HG03135 (cell line): ENCODE results near the gene KRT35.

Source experiments
- ATAC-seq: cut with Tn5 transposase; IDR thresholded peaks from one replicate; pipeline ENCODE4 v1.9.1; 2021; ENCODE audit warnings: mild to moderate bottlenecking, moderate library complexity; ENCODE audit not compliant: unreplicated experiment

The KRT35 gene

DNA sequence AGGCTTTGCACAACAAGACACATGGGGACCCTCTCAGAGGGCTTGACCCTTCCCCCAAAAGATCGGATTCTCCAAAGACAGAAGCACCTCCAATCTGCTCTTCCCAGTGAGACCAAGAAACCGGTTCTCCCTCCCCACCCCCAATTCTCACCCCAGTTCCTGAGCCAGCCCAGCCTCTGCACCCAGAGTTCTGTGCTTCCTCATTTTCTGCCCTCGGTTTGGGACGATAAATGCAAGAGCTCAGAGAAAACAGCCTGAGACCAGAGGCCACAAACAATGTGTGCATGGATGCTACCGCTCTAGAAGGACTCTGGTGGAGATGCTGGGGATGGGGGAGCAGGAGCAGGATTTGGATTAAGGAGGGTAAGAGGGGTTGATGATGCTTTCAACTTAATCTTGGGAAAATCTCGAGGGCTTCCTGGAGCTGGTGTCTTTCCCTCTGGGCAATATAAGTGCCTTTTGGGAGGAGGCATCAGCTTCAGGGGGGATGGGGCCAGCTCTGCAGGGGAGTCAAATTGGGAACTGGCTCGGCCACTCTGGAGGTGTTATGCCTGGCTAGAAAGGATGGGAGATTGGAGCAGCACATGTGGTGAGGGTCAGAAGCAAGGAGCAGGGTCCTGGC lies 31.7 kb upstream of the KRT35 start:
- no peak for ATAC-seq

DNA sequence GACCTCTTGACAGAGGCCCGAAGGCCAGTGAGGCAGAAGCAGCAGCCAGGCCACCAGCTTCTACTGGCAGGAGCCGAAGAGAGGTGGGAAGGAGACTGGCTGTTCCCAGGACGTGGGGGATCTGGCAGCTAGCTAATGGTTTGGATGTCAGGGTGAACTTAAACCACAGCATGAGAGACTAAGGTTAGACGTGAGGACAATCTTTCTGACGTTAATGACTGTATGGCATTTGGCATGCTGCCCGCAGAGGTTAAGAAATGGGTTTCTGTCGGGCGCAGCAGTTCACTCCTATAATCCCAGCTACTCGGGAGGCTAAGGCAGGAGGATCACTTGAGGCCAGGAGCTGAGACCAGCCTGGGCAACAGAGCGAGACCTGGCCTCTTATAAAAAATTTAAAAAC lies 30.8 kb upstream of the KRT35 start:
- ATAC-seq = no peak

DNA sequence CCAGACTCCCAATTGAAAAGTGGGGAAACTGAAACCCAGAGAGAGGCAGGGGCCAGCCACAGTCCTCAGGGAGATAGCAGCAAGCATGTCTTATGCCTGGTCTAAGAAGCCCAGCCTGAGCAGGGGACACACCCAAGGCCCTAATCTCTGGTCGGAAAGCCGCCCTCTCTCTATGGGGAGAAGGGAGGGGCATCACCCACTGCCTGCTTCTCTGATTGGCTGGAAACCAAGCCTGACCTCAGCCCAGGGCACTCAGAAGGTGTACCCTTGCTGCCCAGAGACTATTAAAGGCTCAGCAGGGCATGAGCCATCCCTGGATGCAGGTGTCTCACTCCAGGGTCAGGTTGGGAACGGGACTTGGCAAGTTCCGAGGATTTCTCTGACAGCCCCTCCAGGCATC lies 30.2 kb upstream of the KRT35 start:
- no peak for ATAC-seq

DNA sequence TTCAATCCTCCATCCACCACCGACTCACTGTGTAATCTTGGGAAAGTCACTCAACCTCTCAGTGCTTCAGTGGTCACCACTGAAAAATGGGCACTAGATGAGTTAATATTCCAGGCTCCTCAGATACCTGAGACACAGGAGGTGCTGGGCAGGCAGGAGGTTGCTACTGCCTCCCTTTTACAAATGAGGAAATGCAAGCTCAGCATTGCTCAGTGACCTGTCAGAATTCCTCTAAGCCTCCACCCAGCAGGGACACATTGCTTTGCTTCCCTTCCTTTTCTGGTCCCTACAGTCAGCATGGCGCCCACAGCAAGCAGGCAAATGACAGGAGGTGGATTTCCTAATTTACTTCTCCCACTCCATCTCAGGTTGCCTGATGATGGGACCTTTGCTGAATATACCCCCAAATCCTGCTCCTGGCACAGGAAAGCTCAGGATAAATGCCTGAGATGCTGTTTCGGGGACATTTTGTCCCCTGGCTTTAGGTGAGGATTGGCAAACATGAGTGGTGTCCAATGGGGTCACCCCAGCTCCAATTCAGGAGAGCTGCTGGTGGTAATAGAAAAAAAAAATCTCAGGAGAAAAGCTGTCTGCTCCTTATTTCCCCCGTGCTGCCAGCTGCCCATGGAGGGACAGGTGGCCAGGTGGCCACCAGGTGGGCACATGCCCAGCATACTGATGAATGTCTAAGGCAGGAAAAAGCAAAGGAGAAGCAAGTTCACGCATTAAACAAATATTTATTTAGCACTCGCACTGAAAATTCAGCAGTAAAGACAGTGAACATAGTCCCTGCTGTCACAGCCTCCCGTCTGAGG lies 29.5 kb upstream of the KRT35 start:
- no peak for ATAC-seq

DNA sequence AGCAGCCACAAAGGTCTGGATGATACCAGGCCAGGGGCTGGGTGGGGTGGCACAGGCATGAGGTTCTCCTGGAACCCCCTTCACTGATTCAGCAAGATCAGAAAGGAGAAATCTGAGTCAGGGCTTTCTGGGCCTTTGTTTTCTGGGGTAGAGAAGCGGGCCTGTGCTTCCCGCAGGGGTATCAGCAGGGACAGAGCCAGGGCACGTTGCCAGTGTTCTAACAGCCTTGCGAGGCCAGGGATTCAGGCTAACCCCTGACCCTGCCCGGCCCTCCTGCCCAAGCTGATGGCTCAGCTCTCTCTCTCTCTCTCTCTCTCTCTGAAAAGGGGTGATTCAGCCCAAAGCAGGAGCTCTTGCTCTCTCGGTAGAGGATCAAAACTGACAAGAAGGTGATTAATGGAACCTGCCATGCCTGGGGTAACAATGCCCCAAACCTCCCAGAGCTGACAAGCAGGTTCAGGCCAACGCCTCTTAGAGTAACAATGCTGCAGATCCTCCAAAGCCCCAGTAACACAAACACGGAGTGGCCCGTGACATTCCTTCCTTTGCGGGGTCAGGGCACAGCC lies 26.4 kb upstream of the KRT35 start:
- ATAC-seq = no peak

DNA sequence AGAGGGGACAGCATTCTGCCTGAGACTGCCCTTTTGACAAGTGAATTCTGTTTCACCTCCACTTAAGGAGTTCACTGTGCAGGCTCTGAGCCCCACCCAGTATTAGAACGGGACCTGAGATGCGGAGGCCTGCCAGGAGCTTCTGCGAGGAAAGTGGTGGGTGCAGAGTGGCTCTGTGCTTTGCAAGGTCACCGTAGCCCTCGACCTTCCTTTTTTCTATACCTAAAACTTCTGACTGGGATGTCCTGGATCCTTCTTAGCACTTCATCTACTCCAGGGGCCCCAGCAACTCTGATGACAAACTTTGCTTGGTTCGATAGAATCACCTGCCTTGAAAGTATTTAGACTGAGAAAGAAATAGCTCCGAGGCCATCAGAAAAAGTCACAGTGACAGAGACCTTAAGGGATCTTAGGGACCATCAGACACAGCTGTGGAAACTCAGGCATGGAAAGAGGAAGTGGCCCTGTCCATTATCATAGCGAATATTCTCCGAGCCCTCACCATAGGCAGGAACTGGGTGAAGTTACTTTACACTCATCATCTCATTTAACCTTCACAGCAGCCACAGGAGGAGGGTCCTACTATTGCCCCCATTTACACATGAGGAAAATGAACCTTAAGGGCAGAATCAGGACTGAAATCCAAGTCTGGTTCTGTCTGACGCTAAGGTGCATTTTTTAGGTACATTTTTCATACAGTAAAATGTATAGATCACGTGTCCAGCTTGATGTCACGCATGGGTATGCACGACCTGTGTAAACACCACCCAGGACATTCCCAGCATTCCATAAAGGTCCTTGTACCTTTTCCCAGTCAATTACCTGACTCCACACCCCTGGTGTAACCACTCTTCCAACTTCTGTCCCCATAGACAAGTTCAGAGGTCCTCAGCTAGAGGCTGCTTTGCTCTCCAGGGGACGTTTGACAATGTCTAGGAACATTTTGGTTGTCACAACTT lies 25.1 kb upstream of the KRT35 start:
- no peak for ATAC-seq

DNA sequence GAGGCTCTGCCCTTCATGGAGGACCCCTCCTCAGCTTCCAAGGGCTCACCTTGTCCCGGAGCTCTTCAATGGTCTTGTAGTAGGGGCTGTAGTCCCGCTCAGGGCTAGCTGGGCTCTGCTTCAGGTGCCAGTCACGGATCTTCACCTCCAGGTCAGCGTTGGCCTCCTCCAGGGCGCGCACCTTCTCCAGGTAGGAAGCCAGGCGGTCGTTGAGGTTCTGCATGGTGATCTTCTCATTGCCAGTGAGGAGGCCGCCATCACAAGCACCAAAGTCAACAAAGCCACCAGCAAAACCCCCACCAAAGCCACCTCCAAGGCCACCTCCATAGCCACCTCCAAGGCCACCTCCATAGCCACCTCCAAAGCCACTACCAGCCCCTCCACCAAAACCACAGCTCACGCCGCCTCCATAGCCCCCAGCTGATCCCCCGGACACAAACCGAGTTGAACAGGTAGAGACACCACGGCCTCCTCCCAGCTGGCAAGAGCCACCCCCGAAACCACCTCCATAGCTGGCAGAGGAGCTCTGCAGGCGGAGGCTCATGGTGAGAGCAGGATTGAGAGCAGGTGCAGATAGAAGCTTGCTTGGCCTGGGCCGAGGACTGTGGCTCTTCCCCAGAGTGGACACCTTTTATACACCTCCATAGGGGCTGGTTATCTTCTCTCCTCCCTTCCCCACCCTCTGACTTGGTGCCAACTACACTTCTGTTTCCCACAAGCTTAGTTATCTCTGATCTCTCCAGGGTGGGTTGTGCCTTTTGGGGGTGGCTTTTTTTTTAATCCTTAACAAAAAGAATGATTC lies 24.3 kb upstream of the KRT35 start, which contains the start of gene KRT13:
KRT13 (minus strand) TSS at position 606 of the 802 bp plus-strand sequence; CDS start at position 544, 62 bp downstream.
- no peak for ATAC-seq

DNA sequence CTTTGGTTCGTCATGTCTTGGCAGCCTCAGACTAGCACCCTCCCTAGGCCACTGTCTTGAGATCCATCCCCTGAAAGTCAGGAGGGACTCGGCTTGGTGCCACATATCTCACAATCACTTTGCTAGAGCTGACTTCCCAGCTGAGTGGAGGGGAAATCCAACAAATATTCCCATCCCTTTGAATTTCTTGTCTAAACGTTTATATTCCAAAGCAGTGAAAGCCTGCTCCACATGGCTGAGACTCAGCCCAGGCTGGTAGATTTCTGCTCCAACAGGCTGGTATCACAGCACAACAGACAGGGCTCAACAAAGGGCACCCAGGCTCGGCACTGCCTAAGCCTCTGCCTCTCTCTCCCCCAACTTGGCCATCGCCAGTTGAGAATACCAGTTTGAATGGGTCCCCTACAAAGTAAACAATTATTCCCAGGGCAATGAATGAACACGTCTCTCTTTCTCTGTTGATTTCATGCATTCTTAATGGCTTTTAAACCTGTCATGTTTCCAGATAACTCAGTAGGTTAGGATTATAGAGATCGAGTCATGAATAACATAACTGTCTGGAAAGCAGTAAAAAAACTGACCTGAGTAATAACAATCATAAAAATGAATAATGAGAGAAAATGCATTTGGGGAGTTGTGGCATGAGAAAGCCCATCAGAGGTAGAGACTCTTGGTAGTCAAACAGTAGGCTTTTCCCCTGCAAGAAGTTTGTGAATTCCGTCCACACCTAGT lies 23.5 kb upstream of the KRT35 start:
- no peak for ATAC-seq

DNA sequence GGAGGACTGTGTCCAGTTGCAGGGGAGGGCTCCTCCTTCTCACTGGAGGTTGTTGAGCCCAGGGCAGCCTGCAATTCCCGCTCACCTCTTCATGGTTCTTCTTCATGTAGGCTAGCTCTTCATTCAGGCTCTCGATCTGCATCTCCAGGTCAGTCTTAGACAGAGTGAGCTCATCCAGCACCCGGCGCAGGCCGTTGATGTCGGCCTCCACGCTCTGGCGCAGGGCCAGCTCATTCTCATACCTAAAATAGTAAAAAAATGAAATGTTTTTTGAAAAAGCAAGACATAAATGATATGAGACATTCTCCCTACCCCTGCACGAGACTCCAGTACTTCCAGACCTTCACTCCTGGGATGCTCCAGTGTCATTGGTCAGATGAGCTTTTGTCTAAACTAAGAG lies 22.3 kb upstream of the KRT35 start:
- no peak for ATAC-seq

DNA sequence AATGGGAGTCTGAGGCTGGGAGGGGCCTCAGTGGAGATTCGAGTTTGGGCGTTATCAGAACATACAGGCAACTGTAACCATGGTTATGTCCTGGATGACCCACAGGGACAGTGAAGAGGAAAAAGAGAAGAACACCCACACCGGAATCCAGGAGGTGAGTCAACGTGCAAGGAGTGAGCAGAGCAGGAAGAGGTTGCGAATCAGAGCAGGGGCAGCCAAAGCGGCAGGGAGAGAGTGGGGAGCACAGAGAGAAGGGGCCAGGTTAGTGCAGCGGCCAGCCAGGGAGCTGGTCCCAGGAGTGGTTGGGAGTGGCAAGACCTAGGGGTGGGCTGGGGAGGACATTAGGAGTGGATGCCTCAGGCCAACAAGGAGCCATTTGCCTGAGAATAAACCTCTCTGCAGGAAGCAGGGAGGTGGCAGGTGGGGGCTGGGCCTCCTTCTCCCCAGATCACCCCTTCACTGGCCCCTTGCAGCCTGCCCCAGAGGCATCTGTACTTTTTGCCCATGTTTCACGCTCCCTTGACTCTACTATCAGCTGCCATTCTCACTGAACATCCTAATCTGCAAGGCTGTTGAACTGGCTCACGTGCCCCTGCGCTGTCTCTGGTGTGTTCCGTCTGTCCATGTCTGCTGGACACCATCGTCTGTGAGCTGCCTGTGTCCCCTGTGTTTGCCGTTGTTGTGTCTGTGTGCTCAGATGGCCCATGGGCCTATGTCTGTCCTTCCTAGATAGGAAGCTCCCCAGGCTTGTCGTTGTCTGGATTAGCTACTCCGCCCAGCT lies 19.4 kb upstream of the KRT35 start:
- no peak for ATAC-seq

DNA sequence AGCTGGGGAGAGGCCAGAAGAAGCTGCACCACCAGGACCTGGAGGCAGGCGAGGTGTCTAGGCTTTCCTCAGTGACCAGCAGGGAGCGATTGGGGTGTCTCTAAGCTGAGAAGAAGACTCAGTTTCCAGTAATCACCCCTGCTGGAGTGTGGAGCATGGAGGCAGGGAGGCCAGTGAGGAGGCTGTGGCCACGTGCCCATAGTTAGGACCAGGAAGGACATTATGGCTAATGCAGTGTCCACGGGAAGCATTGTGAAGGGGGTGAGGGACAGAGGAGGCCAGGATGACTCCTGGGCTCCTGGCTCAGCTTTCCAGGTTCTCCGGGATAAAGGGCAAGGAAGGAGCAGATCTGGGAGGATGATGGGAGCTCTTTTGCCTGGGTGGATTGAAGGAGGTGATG lies 18.8 kb upstream of the KRT35 start:
- ATAC-seq = no peak

DNA sequence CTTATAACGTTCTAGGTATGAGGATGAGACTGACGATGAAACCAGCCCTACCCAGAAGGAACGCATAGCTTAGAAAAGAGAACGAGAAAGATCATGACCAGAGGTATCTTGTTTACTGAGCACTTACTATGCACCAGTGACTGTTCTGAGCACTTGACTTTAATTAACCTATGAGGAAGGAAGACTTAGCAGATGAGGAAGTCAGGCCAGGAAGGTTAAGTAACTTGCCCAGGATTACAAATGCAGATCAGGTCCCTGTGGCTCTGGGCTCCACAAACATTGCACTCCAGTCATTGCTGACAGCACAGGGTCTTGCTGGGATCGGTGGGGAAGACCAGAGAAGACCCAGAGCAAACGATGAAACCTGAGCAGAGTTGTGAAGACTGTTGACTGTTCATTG lies 17.3 kb upstream of the KRT35 start:
- no peak for ATAC-seq

DNA sequence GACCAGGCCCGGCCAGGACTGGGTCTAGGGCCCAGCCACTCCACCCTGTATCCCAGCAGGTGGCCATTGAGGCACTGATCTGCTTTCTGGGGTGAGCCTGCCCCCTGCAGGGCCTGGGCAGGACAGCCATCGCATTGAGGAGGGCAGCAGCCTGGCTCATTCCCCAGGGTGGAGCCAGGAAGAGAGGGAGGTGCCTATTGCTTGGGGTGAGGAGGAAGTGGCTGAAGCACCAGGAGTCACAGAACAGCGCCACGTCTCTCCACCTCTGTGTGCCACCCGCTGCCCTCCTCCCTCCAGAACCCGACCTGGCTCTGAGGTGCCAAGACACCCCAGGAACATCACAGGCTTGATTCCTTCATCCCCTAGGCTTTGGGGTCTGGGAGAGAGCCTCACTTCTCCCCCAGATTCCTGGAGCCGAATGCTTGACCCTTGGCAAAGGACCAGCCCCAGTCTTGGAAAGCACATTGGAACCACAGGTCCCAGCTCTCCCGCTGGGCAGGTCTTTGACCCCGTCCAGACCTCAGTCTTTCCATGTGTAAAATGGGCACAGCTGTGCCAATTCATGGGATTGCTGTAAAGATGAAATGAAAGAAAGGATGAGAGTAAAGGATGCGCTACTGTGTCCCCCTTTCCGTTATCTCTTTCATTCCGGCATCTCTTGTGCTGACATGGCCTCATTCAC lies 16.0 kb upstream of the KRT35 start:
- ATAC-seq = no peak

DNA sequence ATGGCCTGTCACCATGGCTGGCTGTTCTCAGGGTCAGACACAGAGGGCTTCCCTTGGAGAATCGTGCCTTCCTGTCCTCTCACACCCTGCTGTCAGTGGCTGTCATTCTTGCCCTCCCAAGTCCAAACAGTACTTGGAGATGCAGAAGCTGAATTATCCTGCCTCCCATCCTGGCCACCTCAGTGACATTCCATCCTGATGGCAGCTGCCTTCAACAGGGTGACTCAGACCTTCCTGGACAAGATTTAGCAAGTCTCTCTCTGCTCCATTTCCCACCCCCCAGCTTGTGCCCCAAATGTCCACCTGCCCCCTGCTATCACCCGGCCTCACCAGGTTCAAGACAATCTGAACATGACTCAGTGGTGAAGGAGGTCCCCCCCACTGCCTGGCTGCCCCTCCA lies 13.6 kb upstream of the KRT35 start:
- no peak for ATAC-seq

DNA sequence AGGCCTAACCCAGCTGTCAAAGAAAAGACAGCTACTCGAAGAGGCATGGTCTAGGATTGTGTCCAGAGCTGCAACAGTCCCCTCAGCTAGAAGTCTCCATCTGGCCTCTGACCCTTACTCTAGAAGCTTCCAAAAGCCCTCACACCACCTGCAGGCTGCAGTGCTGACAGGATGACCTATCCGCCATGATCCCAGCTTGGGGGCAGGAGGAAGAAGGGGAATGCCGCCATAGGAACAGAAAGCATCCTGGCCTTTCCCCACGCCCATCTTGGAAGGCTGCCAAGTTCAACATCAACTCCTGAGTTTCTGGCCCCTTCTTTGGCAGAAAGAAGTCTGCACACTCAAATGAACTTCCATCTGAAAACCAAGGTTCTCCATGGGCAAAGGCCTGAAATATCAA lies 11.8 kb upstream of the KRT35 start:
- no peak for ATAC-seq

DNA sequence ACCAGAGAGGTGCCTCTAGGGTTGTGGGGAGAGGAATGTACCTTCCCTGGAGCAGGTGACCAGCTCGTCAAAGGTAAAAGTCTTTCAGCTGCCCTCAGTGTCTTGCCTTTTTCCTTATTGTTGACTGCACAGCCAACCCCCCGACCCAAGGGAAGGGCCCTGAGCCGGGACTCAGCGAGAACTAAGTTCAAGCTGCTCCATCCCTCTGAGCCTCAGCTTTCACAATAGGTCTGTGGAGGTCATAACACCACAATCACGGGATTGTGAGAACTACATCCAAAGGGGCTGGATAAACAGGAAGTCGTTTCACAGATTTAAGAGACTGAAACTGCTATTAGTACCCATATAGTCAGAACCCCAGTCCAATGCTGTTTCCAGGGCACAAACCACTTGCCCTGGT lies 11.4 kb upstream of the KRT35 start:
- no peak for ATAC-seq

DNA sequence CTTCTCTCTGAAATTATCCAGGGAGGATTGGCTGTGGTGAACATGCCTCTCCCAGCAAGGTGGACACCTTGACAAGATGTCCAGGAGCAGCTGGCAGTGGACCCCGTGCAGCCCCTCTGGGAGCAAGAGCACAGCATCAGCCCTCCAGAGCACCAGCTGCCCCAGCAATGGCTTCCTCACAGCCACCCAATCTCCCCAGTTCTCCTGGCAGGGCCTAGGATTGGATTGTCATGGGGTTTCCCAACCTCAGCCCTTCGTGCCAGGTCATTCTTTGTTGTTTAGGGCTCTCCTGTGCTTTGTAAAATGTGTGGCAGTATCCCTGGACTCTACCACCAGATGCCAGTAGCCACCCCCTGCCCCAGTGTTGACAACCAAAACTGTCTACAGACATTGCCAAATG lies 10.5 kb upstream of the KRT35 start:
- no peak for ATAC-seq
